Astrocyte of the spinal cord (primary cell): ENCODE data around the gene CCDC185.

ENCODE experiments used
- DNase-seq: peaks from one replicate; pipeline ENCODE4 v3.0.0; 2011; ENCODE audit warnings: low read depth, low spot score
- H3K4me3 ChIP-seq: 2 replicates; pipeline ENCODE4 v1.5.1; 2011; ENCODE audit warnings: low read depth, mild to moderate bottlenecking, low read length, moderate library complexity
- in situ Hi-C: cut with HindIII; loops from 2 replicates; pipeline ENCODE4 v1.10.0; 2017; ENCODE audit warnings: low sequenced_read_pairs
- TF ChIP-seq, protein P1 (sequence below): IDR thresholded peaks from 2 replicates; pipeline ENCODE4 v1.5.1; 2012; ENCODE audit warnings: low read depth, mild to moderate bottlenecking, low read length, inconsistent platforms

Gene CCDC185

DNA sequence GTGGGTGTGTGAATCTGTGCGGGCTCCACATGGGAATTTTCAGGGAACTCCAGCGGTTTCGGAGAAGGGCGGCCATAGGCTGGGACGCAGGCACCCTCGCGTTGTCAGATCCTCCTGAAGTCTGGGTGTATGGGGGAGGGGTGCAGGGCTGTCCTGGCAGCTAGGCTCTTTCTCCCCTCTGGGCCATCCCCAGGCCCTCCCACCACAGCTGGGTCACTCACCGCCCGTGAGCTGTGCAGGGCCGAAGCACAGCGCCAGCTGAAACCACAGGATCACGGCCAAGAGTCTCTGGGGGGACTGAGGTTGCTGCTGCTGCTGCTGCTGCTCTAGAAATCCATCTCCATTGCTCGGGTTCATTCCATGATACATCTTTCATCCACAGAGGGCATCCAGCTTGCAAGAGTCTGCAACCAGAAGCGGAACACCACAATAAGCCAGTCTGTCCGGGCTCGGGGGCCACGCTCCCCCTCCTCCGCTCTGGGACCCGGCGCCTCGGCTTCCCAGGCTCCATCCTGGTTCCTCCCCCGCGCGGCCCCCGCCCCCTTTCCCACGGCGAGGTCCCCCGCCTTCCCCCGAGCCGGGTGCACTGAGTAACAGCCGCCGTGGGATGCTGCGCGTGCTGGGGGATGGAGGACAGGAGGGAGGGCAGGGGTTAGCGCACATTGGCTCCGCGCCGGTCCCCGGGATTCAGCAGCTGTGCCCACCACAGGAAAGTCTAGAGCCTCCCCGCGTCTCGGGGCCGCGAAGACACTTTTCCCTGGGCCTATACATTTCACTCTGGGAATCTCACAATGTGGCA is 30.0 kb upstream of the CCDC185 start:
- peak; percentile 17 for DNase-seq
- no peak overlapping the region for H3K4me3 ChIP-seq
- TF ChIP-seq, protein P1, sequence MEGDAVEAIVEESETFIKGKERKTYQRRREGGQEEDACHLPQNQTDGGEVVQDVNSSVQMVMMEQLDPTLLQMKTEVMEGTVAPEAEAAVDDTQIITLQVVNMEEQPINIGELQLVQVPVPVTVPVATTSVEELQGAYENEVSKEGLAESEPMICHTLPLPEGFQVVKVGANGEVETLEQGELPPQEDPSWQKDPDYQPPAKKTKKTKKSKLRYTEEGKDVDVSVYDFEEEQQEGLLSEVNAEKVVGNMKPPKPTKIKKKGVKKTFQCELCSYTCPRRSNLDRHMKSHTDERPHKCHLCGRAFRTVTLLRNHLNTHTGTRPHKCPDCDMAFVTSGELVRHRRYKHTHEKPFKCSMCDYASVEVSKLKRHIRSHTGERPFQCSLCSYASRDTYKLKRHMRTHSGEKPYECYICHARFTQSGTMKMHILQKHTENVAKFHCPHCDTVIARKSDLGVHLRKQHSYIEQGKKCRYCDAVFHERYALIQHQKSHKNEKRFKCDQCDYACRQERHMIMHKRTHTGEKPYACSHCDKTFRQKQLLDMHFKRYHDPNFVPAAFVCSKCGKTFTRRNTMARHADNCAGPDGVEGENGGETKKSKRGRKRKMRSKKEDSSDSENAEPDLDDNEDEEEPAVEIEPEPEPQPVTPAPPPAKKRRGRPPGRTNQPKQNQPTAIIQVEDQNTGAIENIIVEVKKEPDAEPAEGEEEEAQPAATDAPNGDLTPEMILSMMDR, result no peak
- in situ Hi-C loops, result no loop called here

DNA sequence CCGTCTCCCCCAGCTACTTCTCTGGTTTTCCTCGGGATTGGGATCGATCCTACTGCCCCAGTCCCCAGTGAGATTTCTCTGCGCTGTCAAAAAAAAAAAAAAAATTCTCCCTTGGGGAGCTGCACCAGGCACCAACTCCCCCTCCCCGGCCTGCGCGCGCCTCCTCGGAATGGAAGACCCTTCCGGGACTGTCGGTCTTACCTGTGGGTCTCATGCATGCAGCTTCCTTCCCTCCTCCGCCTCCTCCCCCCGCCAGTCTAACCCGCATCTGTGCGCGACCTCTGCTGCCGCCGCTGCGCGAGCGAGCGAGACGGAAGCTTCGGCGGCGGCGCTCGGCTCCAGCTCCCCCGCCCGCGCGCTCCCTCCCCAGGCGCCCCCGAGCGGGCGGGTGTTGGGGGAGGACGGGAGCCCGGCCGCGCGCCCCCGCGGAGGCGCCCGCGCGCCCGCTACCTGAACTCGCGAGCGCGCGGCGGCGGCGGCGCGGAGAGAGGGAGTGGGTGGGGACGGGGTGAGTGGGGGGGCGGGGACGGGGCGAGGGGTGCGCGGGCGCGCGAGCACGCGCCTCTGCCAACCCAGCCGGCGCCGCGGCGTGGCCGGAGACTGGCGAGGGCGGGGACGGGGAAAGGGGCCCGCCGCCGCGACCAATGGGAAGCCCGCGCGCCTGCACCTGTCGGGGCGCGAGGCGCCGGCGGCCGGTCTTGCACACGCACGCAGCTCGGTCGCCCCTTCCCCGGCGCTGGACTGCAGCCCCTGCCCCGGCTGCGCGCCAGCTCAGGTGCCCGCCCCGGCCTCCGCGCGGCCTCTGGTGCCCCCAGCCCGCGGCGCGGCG is 29.1 kb upstream of the CCDC185 start, which contains the start of gene SUSD4:
Gene SUSD4, minus strand, starts transcription at position 321 of the 829 bp plus-strand sequence. CDS start 751 bp downstream, outside the sequence.
- peak within 1 kb of the TSS; percentile 21 for H3K4me3 ChIP-seq
- DNase-seq, result no peak
- TF ChIP-seq, protein P1, result no peak
- in situ Hi-C loops, result no loop called here

DNA sequence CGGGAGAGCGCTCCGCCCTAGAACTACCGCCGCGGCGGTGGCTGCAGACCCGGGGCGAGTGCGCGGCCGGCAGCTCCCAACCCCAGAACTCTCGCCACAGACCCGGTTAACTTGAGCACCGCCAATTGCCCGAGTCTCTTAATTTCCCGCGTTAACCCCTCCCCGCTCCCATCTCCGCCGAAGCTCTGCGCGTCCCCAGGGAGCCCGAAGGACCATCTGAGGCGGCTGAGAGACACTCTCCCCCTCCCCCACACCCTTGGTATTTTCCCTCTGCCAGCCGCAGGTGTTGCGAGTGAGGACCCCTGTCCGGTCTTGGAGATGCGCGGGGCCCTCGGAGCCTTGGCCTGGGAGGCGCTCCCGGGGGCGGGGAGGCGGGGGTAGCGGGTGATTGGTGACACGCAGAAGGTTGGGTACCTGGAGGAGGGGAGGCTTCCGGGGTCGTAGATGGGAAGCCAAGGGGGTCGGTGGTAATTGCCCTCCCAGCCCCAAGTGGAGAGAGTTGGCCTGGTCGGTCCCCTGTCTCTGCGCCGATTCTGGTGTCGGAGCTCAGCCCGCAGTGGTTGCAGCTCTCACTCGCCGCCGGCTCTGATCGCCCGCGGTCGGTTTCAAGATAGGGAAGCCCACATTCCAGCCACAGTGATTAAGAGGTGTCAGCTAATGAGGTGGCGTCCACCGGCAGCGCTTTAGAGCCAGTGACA is 28.4 kb upstream of the CCDC185 start:
- DNase-seq, result no peak
- TF ChIP-seq, protein P1, result no peak
- no peak overlapping the region for H3K4me3 ChIP-seq
- in situ Hi-C loops, result no loop called here

DNA sequence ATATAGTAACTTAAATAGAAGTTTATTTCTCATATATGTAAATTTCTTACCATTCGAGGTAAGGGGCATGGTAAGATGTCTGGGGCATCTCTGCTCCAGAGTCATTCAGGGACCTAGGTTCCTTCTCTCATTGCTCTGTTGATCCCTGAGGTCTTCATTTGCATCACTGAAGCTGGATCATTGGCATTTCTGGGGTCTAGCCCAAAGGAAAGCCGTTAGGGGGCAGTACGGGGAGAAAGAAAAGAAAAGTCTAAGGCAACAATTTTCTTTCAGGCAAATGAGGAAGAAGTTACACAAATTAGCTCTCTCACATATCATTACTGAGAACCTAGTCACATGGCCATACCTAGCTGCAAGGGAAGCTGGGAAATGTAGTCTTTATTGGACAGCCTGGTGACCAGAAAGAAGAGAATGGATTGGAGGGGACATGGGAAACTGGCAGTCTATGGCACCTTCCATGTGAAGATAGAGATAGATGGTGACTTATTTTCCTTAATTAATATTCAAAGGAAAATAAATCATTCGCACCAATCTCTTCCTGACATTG is 19.1 kb upstream of the CCDC185 start:
- TF ChIP-seq, protein P1, result no peak
- no peak for DNase-seq
- in situ Hi-C loops, result no loop called here
- no peak overlapping the region for H3K4me3 ChIP-seq

DNA sequence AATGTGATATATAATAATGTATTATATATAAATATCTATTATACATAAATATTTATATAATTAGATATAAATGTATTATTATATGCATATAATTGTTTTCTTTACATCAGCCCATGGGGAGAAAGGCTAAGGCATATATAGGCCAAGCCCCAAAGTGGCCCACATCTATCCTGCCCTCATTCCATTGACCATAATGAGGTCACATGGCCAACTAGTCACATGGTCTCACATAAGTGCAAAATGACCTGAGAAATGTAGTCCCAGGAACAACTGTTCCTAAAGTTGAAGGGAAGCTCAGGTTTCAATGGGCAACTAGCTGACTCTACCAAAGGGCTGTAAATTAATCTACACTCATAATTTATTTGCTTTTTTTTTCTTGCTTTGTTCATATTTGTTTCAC is 14.5 kb upstream of the CCDC185 start:
- in situ Hi-C loops, result no loop called here
- TF ChIP-seq, protein P1, result no peak
- H3K4me3 ChIP-seq, result no peak overlapping the region
- DNase-seq, result no peak

DNA sequence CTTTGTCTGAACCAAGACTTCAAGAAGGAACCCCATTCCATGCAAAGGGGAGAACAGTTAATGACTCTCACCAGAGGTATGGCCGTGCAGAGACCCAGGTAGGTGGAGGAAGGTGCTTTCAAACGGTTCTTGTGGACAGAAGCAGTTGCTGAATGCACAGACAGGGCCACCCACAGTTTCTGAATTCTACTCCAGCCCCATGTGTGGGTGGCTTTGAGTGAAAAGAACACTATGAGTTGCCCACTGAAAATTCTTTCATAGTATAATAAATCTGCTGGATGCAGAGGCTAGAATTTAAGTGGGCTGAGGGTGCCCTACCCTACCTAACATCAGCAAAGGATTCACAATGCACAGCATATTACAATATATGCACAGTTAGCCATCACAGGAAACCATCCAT is 7.2 kb upstream of the CCDC185 start:
- TF ChIP-seq, protein P1, result no peak
- in situ Hi-C loops, result no loop called here
- no peak for DNase-seq
- H3K4me3 ChIP-seq, result no peak overlapping the region
